C4-2B (cell line): ENCODE data around the gene HES6.

ENCODE experiments used
- ZFX ChIP-seq: fragments of 450-650 bp; IDR thresholded peaks from 2 replicates; pipeline ENCODE4 v1.6.1; 2017
- TF ChIP-seq, protein P1 (sequence below): fragments of 450-650 bp; conservative IDR thresholded peaks from 2 replicates; pipeline ENCODE4 v1.5.1; 2017; ENCODE audit warnings: mild to moderate bottlenecking

DNA sequence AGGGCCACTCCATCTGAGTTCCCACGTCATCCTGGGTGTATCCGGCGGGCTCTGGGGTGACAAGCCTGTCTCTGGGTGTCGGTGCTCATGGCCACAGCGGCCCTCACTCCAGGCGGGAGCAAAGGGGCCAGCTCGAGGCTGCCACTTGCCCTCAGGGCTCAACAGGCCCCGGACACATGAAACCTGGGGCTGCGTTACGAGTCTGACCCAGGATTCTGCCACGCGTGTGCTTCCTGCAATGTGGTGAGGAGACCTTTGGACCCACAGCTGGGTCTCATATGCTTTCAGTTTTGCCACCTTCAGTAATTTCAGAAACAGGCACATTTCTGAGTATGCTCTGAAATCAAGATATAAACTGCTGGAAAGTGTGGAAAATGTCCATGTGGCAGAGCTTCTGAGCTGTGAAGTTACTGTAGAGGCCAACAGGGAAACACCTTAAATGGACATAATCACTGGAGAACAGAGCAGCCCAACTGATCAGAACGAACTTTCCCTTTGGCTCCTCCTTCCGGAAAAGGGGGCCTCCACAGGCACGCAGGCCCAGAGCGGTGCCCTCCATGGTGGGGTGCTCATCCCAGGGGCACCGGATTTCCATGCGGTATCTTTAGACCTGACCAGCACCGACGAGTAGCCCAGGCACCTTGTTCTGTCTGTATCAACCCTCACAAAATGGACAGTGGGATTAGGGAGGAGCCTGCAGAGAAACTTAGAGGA is 34.5 kb upstream of the HES6 start:
- TF ChIP-seq, protein P1, sequence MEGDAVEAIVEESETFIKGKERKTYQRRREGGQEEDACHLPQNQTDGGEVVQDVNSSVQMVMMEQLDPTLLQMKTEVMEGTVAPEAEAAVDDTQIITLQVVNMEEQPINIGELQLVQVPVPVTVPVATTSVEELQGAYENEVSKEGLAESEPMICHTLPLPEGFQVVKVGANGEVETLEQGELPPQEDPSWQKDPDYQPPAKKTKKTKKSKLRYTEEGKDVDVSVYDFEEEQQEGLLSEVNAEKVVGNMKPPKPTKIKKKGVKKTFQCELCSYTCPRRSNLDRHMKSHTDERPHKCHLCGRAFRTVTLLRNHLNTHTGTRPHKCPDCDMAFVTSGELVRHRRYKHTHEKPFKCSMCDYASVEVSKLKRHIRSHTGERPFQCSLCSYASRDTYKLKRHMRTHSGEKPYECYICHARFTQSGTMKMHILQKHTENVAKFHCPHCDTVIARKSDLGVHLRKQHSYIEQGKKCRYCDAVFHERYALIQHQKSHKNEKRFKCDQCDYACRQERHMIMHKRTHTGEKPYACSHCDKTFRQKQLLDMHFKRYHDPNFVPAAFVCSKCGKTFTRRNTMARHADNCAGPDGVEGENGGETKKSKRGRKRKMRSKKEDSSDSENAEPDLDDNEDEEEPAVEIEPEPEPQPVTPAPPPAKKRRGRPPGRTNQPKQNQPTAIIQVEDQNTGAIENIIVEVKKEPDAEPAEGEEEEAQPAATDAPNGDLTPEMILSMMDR, result no peak
- TF ChIP-seq ZFX, result no peak
